T-cell (primary cell): ENCODE data around the gene PHC2. TPM values are rescaled to one million over a fixed set of nuclear protein-coding genes. Genes with fewer than 3 reads are reported as not detected.

Experiments used
- ATAC-seq, 4 experiments: fragments of 200-7000 bp in 3 of 4; fragments of 150-1000 bp in 1 of 4; cut with Tn5 transposase; replicated peaks in 1 of 4; 1 replicate in 3 of 4; 2 replicates in 1 of 4; pipeline ENCODE4 v1.10.0; 2021; ENCODE audit warnings: moderate library complexity in 3 of 4, mild to moderate bottlenecking in 2 of 4, moderate number of reproducible peaks in 1 of 4
- CTCF ChIA-PET, 2 donors: fragments of 300-600 bp; sonication (Branson Sonifier 250); formaldehyde crosslinking; loops; one replicate each; lab custom pipeline; 2022; ENCODE audit warnings: antibody characterized with exemption in 2 of 2; lab: Charles Lee
- POLR2A ChIA-PET, 2 donors: fragments of 300-600 bp; sonication (Branson Sonifier 250); formaldehyde crosslinking; loops; one replicate each; lab custom pipeline; 2022; ENCODE audit warnings: antibody characterized with exemption in 2 of 2; lab: Charles Lee
- DNase-seq, 35 experiments: peaks; one replicate each; pipeline versions ENCODE4 v3.0.0 to v3.0.0-alpha.2; 2013 to 2023
- H3K27ac ChIP-seq: one replicate; pipeline ENCODE4 v1.5.1; 2013; ENCODE audit warnings: low read length
- H3K27me3 ChIP-seq, 2 experiments: replicated peaks in 1 of 2; 1 replicate in 1 of 2; 2 replicates in 1 of 2; pipeline versions ENCODE4 v1.6.1 to v1.7.0; 2013; ENCODE audit warnings: low read length in 1 of 2, mixed read lengths in 1 of 2; ENCODE audit not compliant: control insufficient read depth in 2 of 2, insufficient read depth in 2 of 2; ENCODE audit errors: extremely low read depth in 1 of 2
- H3K36me3 ChIP-seq, 2 donors: 1 replicate in 1 of 2; 2 replicates in 1 of 2; pipeline versions ENCODE4 v1.6.1 to v1.7.0; 2013; ENCODE audit warnings: low read length in 1 of 2; ENCODE audit not compliant: control insufficient read depth in 2 of 2, insufficient read depth in 1 of 2; ENCODE audit errors: extremely low read depth in 1 of 2
- H3K4me1 ChIP-seq, 2 experiments: 1 replicate in 1 of 2; 2 replicates in 1 of 2; pipeline versions ENCODE4 v1.6.1 to v1.7.0; 2013; ENCODE audit warnings: low read length in 2 of 2, mixed read lengths in 1 of 2; ENCODE audit not compliant: insufficient read depth in 2 of 2, control insufficient read depth in 1 of 2; ENCODE audit errors: extremely low read depth in 1 of 2
- H3K4me3 ChIP-seq, 2 donors: 1 replicate in 1 of 2; 2 replicates in 1 of 2; pipeline versions ENCODE4 v1.5.1 to v1.7.0; 2013; ENCODE audit warnings: mild to moderate bottlenecking in 2 of 2, low read length in 1 of 2, moderate library complexity in 1 of 2; ENCODE audit not compliant: control insufficient read depth in 1 of 2; ENCODE audit errors: extremely low read depth in 1 of 2
- H3K9me3 ChIP-seq: 2 replicates; pipeline ENCODE4 v1.7.0; 2013
- H3K27ac Mint-ChIP-seq, 2 donors: one replicate each; pipeline ENCODE4 v1.8.0; 2020 to 2021; ENCODE audit warnings: mild to moderate bottlenecking in 2 of 2, mixed read lengths in 2 of 2
- H3K27me3 Mint-ChIP-seq, 2 donors: one replicate each; pipeline ENCODE4 v1.8.0; 2021 to 2022; ENCODE audit warnings: mixed read lengths in 2 of 2
- H3K36me3 Mint-ChIP-seq: one replicate; pipeline ENCODE4 v1.8.0; 2021; ENCODE audit warnings: mixed read lengths
- H3K4me1 Mint-ChIP-seq, 3 donors: one replicate each; pipeline ENCODE4 v1.8.0; 2020 to 2022; ENCODE audit warnings: mixed read lengths in 3 of 3, mild to moderate bottlenecking in 1 of 3
- H3K4me3 Mint-ChIP-seq, 3 donors: one replicate each; pipeline ENCODE4 v1.8.0; 2020 to 2022; ENCODE audit warnings: mild to moderate bottlenecking in 3 of 3, mixed read lengths in 3 of 3, moderate library complexity in 3 of 3
- H3K9me3 Mint-ChIP-seq, 3 donors: one replicate each; pipeline ENCODE4 v1.8.0; 2020 to 2022; ENCODE audit warnings: mixed read lengths in 3 of 3
- WGBS: methylation state at CpG from one replicate; pipeline ENCODE4 v1.1.5; 2013; ENCODE audit warnings: missing lambda C conversion rate; ENCODE audit not compliant: insufficient coverage; 5-methylcytosine and 5-hydroxymethylcytosine counted together
- total RNA-seq, 35 experiments: library from RNA in 6 of 35; stranded (reverse) in 6 of 35; fragments of 120-200 nt in 1 of 35; gene quantifications; one replicate each; pipeline versions ENCODE4 v1.2.1 to v1.2.4 and lab custom pipeline; 2013 to 2026

Gene PHC2
- total RNA-seq, 5 donors from 2014 or later (not counting 1 experiment from before 2014, with no cell fraction given) = 29.7 to 39.3 (median 37.9) TPM

DNA sequence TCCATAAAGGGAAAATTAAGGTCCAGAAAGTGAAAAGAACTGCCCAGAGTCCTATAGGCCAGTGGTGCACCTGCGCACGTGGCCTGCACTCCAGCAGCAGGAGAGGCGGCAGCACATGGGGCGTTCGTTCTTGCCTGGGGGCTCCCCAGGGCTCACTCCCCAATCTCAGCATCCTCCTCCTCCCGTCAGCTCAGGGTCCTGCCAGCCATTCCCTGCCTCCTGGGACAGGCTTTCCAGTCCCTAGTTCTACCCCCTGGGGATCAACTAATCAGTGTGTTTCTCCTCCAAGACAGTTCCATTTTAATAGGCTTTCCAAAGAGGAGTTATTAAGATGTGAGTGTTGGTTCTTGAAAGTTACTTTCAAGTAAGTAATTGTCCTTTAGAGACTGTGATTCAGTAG lies 108.8 kb downstream of the PHC2 start:
- Histone ChIP-seq H3K4me1 (no peaks in the 10 kb centered on the region), H3K36me3 (peaks cover 18 to 37% of the 10 kb centered on the region in 2 donors), H3K27ac (no peak overlapping the region), H3K4me3 (no peak overlapping the region), H3K9me3 (no peaks in the 10 kb centered on the region), H3K27me3 (no peaks in the 10 kb centered on the region)
- 92% methylated on average over 4 of the region's 6 CpGs for WGBS
- H3K4me3 Mint-ChIP-seq = no peak overlapping the region
- peaks cover 21% of the 10 kb centered on the region for H3K36me3 Mint-ChIP-seq
- H3K4me1 Mint-ChIP-seq = no peaks in the 10 kb centered on the region
- ATAC-seq (no peak), DNase-seq (no peak)
- H3K27ac Mint-ChIP-seq = no peak overlapping the region
- H3K9me3 Mint-ChIP-seq = no peaks in the 10 kb centered on the region
- no peaks in the 10 kb centered on the region for H3K27me3 Mint-ChIP-seq
- CTCF ChIA-PET = no interaction called here
- POLR2A ChIA-PET = interaction anchor here in 1 of 2 donors (0.6 kb wide), 1 partner anchor 26 kb away, joined by 3 read pairs; no protein-coding TSS in a partner anchor

DNA sequence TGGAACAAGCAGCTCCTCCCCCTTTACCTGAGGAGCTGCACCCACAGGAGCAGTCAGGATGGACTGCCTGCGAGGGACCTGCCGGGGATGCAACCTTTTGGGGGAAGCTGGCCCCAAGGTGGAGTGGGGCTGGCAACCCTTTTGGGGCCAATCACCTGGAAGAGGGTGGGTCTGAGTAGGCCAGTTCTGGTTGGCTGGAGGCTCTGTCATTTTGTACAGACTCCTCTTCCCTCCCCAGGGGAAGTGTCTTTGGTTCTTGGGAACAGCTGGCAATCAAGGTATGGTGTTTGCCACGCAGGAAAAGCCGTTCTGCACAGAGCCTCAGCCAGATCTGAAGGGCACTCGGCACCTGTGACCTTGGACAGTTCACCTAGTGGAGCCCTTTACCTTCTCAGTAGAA lies 109.7 kb downstream of the PHC2 start:
- WGBS = no CpG with 5 or more reads among the region's 5 CpGs
- H3K27me3 Mint-ChIP-seq = no peaks in the 10 kb centered on the region
- no peaks in the 10 kb centered on the region for H3K9me3 Mint-ChIP-seq
- ATAC-seq (no peak), DNase-seq (no peak)
- H3K4me3 ChIP-seq = no peak overlapping the region
- ChIA-PET POLR2A (no interaction called here), CTCF (no interaction called here)
- no peaks in the 10 kb centered on the region for H3K4me1 ChIP-seq
- H3K36me3 ChIP-seq = peaks cover 15 to 29% of the 10 kb centered on the region in 2 donors
- H3K9me3 ChIP-seq = no peaks in the 10 kb centered on the region
- H3K27ac ChIP-seq = no peak overlapping the region
- peaks cover 21% of the 10 kb centered on the region for H3K36me3 Mint-ChIP-seq
- no peaks in the 10 kb centered on the region for H3K27me3 ChIP-seq
- no peak overlapping the region for H3K4me3 Mint-ChIP-seq
- H3K4me1 Mint-ChIP-seq = no peaks in the 10 kb centered on the region
- H3K27ac Mint-ChIP-seq = no peak overlapping the region

DNA sequence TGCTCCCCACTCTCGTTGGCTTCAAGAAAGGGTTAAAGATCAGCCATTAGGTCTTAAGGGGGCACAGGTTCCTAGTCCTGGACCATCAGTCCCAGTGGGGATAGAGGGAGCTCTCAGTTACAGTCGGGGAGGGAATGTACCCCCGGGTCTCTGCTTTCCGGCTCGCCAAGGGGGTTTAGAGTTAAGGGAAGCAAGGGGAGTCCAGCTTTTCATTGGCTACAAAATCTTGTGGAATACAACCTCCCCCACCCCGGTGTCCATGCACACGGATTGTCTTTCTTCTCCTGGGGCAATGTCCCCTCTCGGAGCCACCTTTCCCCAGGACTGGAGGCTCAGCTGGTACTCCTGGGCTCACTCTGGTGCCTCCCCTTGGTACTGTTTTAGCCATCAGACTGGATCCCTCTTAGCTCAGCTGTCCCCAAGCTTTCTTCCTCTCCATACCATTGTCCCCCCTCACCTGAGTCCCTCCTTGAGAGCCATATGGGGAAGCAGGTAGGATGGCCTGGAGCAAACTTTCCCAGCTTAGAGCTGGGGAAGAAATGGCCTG lies 110.2 kb downstream of the PHC2 start, which contains the start of gene A3GALT2:
TSS of gene A3GALT2 (minus strand) at position 480 of the 547 bp plus-strand sequence. CDS start at position 480, 0 bp downstream.
- Mint-ChIP-seq H3K9me3 (no peaks in the 10 kb centered on the region), H3K27me3 (no peaks in the 10 kb centered on the region), H3K4me1 (peaks cover 0 to 4% (median 0%) of the 10 kb centered on the region in 3 donors), H3K4me3 (no peak within 1 kb of the TSS), H3K27ac (no peak within 1 kb of the TSS), H3K36me3 (peaks cover 17% of the 10 kb centered on the region)
- Histone ChIP-seq H3K36me3 (peaks cover 14 to 24% of the 10 kb centered on the region in 2 donors), H3K4me1 (no peaks in the 10 kb centered on the region), H3K9me3 (no peaks in the 10 kb centered on the region), H3K4me3 (no peak within 1 kb of the TSS), H3K27ac (no peak within 1 kb of the TSS), H3K27me3 (no peaks in the 10 kb centered on the region)
- no peak for DNase-seq
- ChIA-PET POLR2A (no interaction called here), CTCF (no interaction called here)
- 100% methylated on average over 3 of the region's 8 CpGs for WGBS
- no peak for ATAC-seq

DNA sequence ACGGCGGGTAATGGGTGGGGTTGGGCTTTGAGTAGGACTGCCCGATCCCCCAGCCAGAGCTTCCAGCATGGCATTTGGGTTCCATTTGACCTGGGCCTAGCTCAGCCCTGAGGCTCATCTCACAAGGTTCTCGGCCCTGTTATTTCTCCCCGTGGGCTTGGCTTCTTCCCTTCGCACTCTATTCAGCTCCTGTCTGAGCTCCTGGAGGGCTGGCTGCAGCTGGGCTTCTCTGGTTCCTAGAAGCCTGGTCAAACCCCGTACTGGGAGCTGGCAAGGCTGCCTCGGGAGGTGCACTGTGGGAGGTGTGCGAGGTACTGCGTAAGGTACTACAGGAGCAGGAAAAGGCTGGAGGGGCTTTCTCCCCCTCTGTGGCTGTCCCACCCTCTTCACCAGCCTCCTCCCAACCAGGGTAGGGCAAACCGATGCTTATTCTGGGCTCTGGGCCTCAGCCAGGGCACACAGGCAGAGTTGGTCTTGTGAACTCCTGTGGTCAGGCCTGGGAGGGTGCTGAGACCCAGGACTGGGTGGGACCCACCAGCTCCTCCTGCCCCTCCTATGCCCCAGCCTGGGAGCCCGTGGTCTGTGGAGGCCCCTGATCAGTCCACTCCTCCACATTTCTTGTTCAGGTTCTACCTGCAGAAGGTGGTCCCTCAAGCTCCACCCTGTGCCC lies 110.8 kb downstream of the PHC2 start:
- Mint-ChIP-seq H3K4me1 (peaks cover 0 to 8% (median 0%) of the 10 kb centered on the region in 3 donors), H3K36me3 (peaks cover 14% of the 10 kb centered on the region), H3K9me3 (no peaks in the 10 kb centered on the region), H3K4me3 (no peak overlapping the region), H3K27ac (no peak overlapping the region), H3K27me3 (no peaks in the 10 kb centered on the region)
- WGBS = 81% methylated on average over 6 of the region's 12 CpGs
- no peak for DNase-seq
- Histone ChIP-seq H3K4me3 (no peak overlapping the region), H3K36me3 (peaks cover 11 to 18% of the 10 kb centered on the region in 2 donors), H3K27ac (no peak overlapping the region), H3K4me1 (no peaks in the 10 kb centered on the region), H3K9me3 (no peaks in the 10 kb centered on the region), H3K27me3 (no peaks in the 10 kb centered on the region)
- CTCF ChIA-PET = no interaction called here
- POLR2A ChIA-PET = no interaction called here
- ATAC-seq = no peak

DNA sequence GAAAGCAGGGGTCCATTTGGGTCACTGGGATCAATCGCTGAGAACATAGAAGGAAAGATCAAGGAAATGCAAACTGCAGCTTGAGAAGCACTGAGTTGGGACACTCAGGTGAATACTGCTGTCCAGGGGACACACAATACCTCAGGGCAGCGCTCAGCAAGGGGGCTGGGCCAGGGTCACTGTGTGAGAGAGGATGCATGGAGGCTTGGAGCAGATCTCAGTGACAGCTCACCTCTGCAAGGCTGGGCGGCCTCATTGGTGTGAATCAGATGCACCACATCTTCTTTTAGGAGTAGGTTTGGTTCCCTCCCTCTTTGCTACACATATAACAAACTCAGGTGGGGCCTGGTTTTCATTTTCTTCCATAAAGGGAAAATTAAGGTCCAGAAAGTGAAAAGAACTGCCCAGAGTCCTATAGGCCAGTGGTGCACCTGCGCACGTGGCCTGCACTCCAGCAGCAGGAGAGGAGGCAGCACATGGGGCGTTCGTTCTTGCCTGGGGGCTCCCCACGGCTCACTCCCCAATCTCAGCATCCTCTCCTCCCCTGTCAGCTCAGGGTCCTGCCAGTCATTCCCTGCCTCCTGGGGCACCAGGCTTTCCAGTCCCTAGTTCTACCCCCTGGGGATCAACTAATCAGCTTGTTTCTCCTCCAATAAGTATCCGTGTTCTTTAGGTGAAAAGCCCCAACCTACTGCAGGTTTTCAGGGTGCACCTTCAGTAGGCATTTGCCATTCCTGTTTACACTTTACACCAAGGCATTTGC lies 111.5 kb downstream of the PHC2 start:
- Mint-ChIP-seq H3K4me3 (no peak overlapping the region), H3K9me3 (no peaks in the 10 kb centered on the region), H3K4me1 (peaks cover 0 to 8% (median 0%) of the 10 kb centered on the region in 3 donors), H3K27ac (no peak overlapping the region), H3K36me3 (peaks cover 9% of the 10 kb centered on the region), H3K27me3 (peaks cover 0 to 3% of the 10 kb centered on the region in 2 donors)
- ChIA-PET POLR2A (no interaction called here), CTCF (no interaction called here)
- no peak for ATAC-seq
- DNase-seq = no peak
- 88% methylated on average over 7 of the region's 9 CpGs for WGBS
- no peaks in the 10 kb centered on the region for H3K4me1 ChIP-seq
- H3K4me3 ChIP-seq = no peak overlapping the region
- no peaks in the 10 kb centered on the region for H3K9me3 ChIP-seq
- H3K27ac ChIP-seq = no peak overlapping the region
- H3K36me3 ChIP-seq = peaks cover 3 to 11% of the 10 kb centered on the region in 2 donors
- H3K27me3 ChIP-seq = peaks cover 0 to 3% of the 10 kb centered on the region in 2 experiments

DNA sequence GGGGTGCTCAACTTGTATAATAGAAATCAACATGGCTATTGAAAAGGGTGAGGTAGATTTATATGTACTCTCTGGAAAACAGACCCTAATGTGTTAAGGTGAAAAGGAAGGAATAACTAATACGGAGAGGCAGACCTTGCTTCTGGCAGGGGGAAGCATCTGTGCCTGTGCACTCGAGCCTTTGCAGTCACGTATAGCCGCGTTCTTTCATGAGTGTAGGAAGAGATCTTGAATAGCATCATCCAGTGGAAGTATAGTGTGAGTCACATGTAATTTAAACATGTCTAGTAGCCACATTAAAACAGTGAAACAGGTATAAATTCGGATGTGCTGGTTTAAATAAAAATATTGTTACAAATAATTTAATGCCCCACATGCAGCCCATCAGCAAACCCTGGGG lies 112.9 kb downstream of the PHC2 start:
- Histone ChIP-seq H3K27ac (no peak overlapping the region), H3K4me3 (no peak overlapping the region), H3K9me3 (no peaks in the 10 kb centered on the region), H3K27me3 (peaks cover 0 to 4% of the 10 kb centered on the region in 2 experiments), H3K4me1 (no peaks in the 10 kb centered on the region), H3K36me3 (no peaks in the 10 kb centered on the region)
- peaks cover 0 to 3% of the 10 kb centered on the region in 2 donors for H3K27me3 Mint-ChIP-seq
- ChIA-PET POLR2A (no interaction called here), CTCF (no interaction called here)
- H3K36me3 Mint-ChIP-seq = peaks cover 3% of the 10 kb centered on the region
- H3K27ac Mint-ChIP-seq = no peak overlapping the region
- peaks cover 0 to 8% (median 0%) of the 10 kb centered on the region in 3 donors for H3K4me1 Mint-ChIP-seq
- no peaks in the 10 kb centered on the region for H3K9me3 Mint-ChIP-seq
- no peak overlapping the region for H3K4me3 Mint-ChIP-seq
- DNase-seq (no peak), ATAC-seq (no peak)
- 73% methylated on average over 4 of the region's 6 CpGs for WGBS
